Natural killer cell (primary cell): ENCODE results near the gene MAP2K2. TPM values are rescaled to one million over a fixed set of nuclear protein-coding genes. Genes with fewer than 3 reads are reported as not detected.

Source experiments
- ATAC-seq, 3 donors: fragments of 150-1000 bp in 2 of 3; fragments of 200-7000 bp in 1 of 3; cut with Tn5 transposase; 1 replicate in 1 of 3; 2 replicates in 2 of 3; pipeline ENCODE4 v1.10.0; 2021; ENCODE audit warnings: mild to moderate bottlenecking in 2 of 3, moderate library complexity in 2 of 3
- DNase-seq, 2 donors: peaks; one replicate each; pipeline versions ENCODE4 v3.0.0 to v3.0.0-alpha.2; 2013 to 2021; ENCODE audit warnings: mixed read lengths in 1 of 2
- H3K27ac ChIP-seq: one replicate; pipeline ENCODE4 v1.5.1; 2013; ENCODE audit warnings: mild to moderate bottlenecking, low read length
- H3K27me3 ChIP-seq: one replicate; pipeline ENCODE4 v1.6.1; 2013; ENCODE audit warnings: low read length; ENCODE audit not compliant: control insufficient read depth, insufficient read depth
- H3K36me3 ChIP-seq: one replicate; pipeline ENCODE4 v1.6.1; 2013; ENCODE audit warnings: low read length; ENCODE audit not compliant: control insufficient read depth, insufficient read depth
- H3K4me1 ChIP-seq: one replicate; pipeline ENCODE4 v1.6.1; 2013; ENCODE audit warnings: low read length; ENCODE audit not compliant: control insufficient read depth, insufficient read depth
- H3K4me3 ChIP-seq: one replicate; pipeline ENCODE4 v1.5.1; 2013; ENCODE audit warnings: low read length
- H3K9me3 ChIP-seq: one replicate; pipeline ENCODE4 v1.6.1; 2013; ENCODE audit warnings: low read length; ENCODE audit not compliant: control insufficient read depth, insufficient read depth
- H3K27ac Mint-ChIP-seq, 2 donors: one replicate each; pipeline ENCODE4 v1.8.0; 2022; ENCODE audit warnings: mild to moderate bottlenecking in 2 of 2, mixed read lengths in 2 of 2, moderate library complexity in 1 of 2
- H3K27me3 Mint-ChIP-seq, 2 donors: one replicate each; pipeline ENCODE4 v1.8.0; 2022; ENCODE audit warnings: low read depth in 2 of 2, mixed read lengths in 2 of 2
- H3K36me3 Mint-ChIP-seq: one replicate; pipeline ENCODE4 v1.8.0; 2022; ENCODE audit warnings: mixed read lengths
- H3K4me1 Mint-ChIP-seq, 2 donors: one replicate each; pipeline ENCODE4 v1.8.0; 2022; ENCODE audit warnings: mixed read lengths in 2 of 2
- H3K4me3 Mint-ChIP-seq: one replicate; pipeline ENCODE4 v1.8.0; 2022; ENCODE audit warnings: mild to moderate bottlenecking, moderate library complexity, mixed read lengths
- H3K9me3 Mint-ChIP-seq, 2 donors: one replicate each; pipeline ENCODE4 v1.8.0; 2022; ENCODE audit warnings: mixed read lengths in 2 of 2
- CTCF ChIP-seq: fragments of 200-600 bp; IDR thresholded peaks from one replicate; pipeline ENCODE4 v1.8.0; 2022; ENCODE audit warnings: antibody characterized with exemption
- WGBS: methylation state at CpG from one replicate; pipeline ENCODE4 v1.1.7; 2013; ENCODE audit warnings: missing lambda C conversion rate; ENCODE audit not compliant: insufficient coverage; 5-methylcytosine and 5-hydroxymethylcytosine counted together
- intact Hi-C: fragments of 100-400 bp; cut with micrococcal nuclease; formaldehyde crosslinking; loops from one replicate; pipeline ENCODE4 v1.14.2; 2022
- total RNA-seq, 4 donors: library from RNA; stranded (reverse); fragments of 120-200 nt in 1 of 4; gene quantifications; one replicate each; pipeline versions ENCODE4 v1.2.3 to v1.2.4, GENCODE V29; 2013 to 2022

The MAP2K2 gene
- total RNA-seq, 3 donors from 2014 or later (not counting 1 experiment from before 2014, with no cell fraction given), result 137 to 154 (median 152) TPM

- intact Hi-C loops, result no loop called here
- DNase-seq, result no peak
- peak overlapping the region in 1 of 2 donors; percentile 89 for H3K27ac Mint-ChIP-seq
- Histone ChIP-seq H3K27me3 (no peaks in the 10 kb centered on the region), H3K4me3 (no peak overlapping the region), H3K36me3 (no peaks in the 10 kb centered on the region), H3K27ac (peak overlapping the region; percentile 82), H3K4me1 (peaks cover 53% of the 10 kb centered on the region), H3K9me3 (no peaks in the 10 kb centered on the region)
- no peaks in the 10 kb centered on the region for H3K27me3 Mint-ChIP-seq
- WGBS, result 83% methylated on average over 3 of the region's 3 CpGs
- H3K4me3 Mint-ChIP-seq, result peak overlapping the region; percentile 6
- no peaks in the 10 kb centered on the region for H3K9me3 Mint-ChIP-seq
- TF ChIP-seq CTCF, result no peak
- H3K36me3 Mint-ChIP-seq, result no peaks in the 10 kb centered on the region
- no peak for ATAC-seq
- peaks cover 0 to 27% of the 10 kb centered on the region in 2 donors for H3K4me1 Mint-ChIP-seq
Measured at GRCh38 chr19:4077007-4077374, 46.9 kb downstream of the MAP2K2 start.

GRCh38 chr19:4075373-4075772 lies 48.5 kb downstream of the MAP2K2 start:
- Histone ChIP-seq H3K9me3 (no peaks in the 10 kb centered on the region), H3K4me1 (peaks cover 42% of the 10 kb centered on the region), H3K36me3 (no peaks in the 10 kb centered on the region), H3K4me3 (no peak overlapping the region), H3K27ac (no peak overlapping the region), H3K27me3 (no peaks in the 10 kb centered on the region)
- Mint-ChIP-seq H3K9me3 (no peaks in the 10 kb centered on the region), H3K36me3 (no peaks in the 10 kb centered on the region), H3K27ac (peak overlapping the region; percentile 46 to 85), H3K4me3 (peak overlapping the region; percentile 28), H3K27me3 (no peaks in the 10 kb centered on the region), H3K4me1 (peaks cover 0 to 27% of the 10 kb centered on the region in 2 donors)
- ATAC-seq, result peak; percentile 48 to 69 (median 50)
- TF ChIP-seq CTCF, result no peak
- no peak for DNase-seq
- intact Hi-C loops, result no loop called here
- WGBS, result 24% methylated on average over 9 of the region's 9 CpGs

GRCh38 chr19:4071610-4072009 lies 52.3 kb downstream of the MAP2K2 start:
- no peak for TF ChIP-seq CTCF
- Histone ChIP-seq H3K4me1 (peaks cover 37% of the 10 kb centered on the region), H3K36me3 (no peaks in the 10 kb centered on the region), H3K4me3 (no peak overlapping the region), H3K27ac (no peak overlapping the region), H3K27me3 (no peaks in the 10 kb centered on the region), H3K9me3 (no peaks in the 10 kb centered on the region)
- WGBS, result 95% methylated on average over 3 of the region's 3 CpGs
- H3K4me3 Mint-ChIP-seq, result no peak overlapping the region
- no peak for DNase-seq
- no peaks in the 10 kb centered on the region for H3K27me3 Mint-ChIP-seq
- no peaks in the 10 kb centered on the region for H3K36me3 Mint-ChIP-seq
- ATAC-seq, result no peak
- H3K4me1 Mint-ChIP-seq, result peaks cover 19 to 26% of the 10 kb centered on the region in 2 donors
- no peak overlapping the region for H3K27ac Mint-ChIP-seq
- intact Hi-C loops, result no loop called here
- H3K9me3 Mint-ChIP-seq, result no peaks in the 10 kb centered on the region

GRCh38 chr19:4069331-4069959 lies 54.5 kb downstream of the MAP2K2 start:
- DNase-seq, result peak in 1 of 2 donors; percentile 65
- no peak overlapping the region for H3K27ac ChIP-seq
- no peaks in the 10 kb centered on the region for H3K27me3 ChIP-seq
- 32% methylated on average over 10 of the region's 12 CpGs for WGBS
- Mint-ChIP-seq H3K9me3 (no peaks in the 10 kb centered on the region), H3K27ac (peak overlapping the region; percentile 56 to 86), H3K36me3 (no peaks in the 10 kb centered on the region), H3K4me3 (peak overlapping the region; percentile 85), H3K4me1 (peaks cover 19% of the 10 kb centered on the region in 2 donors), H3K27me3 (no peaks in the 10 kb centered on the region)
- H3K36me3 ChIP-seq, result no peaks in the 10 kb centered on the region
- TF ChIP-seq CTCF, result no peak
- no peaks in the 10 kb centered on the region for H3K9me3 ChIP-seq
- H3K4me3 ChIP-seq, result no peak overlapping the region
- intact Hi-C loops, result loop anchor here (5.0 kb wide), 1 partner anchor 82 kb away; the partner anchor contains the start of gene EEF2
- peaks cover 29% of the 10 kb centered on the region for H3K4me1 ChIP-seq
- ATAC-seq, result no peak
